Measurements from ENCODE around the gene CMTM1. TPM values are rescaled to one million over a fixed set of nuclear protein-coding genes. Genes with fewer than 3 reads are reported as not detected.

The CMTM1 gene
- total RNA-seq, 1 experiment from 2014 or later, result 2.6 TPM

GRCh38 chr16:66551788-66552285, 14.4 kb upstream of the CMTM1 start:
- peak overlapping the region; percentile 96 for H3K18ac ChIP-seq (ENCODE audit: insufficient read length, low read depth, low read length)
- H3K79me1 ChIP-seq (ENCODE audit: insufficient read depth, low read depth, low read length, poor library complexity, severe bottlenecking), result no peaks in the 10 kb centered on the region
- no peak overlapping the region for H2AK5ac ChIP-seq (ENCODE audit: insufficient read length, low read length)
- peak overlapping the region; percentile 59 for H3K9ac ChIP-seq (ENCODE audit: extremely low read depth, insufficient read length, low read length)
- H2BK15ac ChIP-seq (ENCODE audit: low read depth, low read length), result no peak overlapping the region
- H3K4me1 Mint-ChIP-seq, result peaks cover 13 to 19% of the 10 kb centered on the region in 2 experiments
- no peak overlapping the region for H2BK20ac ChIP-seq (ENCODE audit: low read depth, low read length, poor library complexity, severe bottlenecking)
- H2AFZ ChIP-seq (ENCODE audit: low read length), result no peak overlapping the region
- H4K91ac ChIP-seq (ENCODE audit: insufficient read length, low read depth, low read length), result no peak overlapping the region
- H3K4ac ChIP-seq (ENCODE audit: low read depth, low read length), result no peak overlapping the region
- H3K23me2 ChIP-seq (ENCODE audit: insufficient read length, low read depth, low read length, poor library complexity, severe bottlenecking), result peaks cover 12% of the 10 kb centered on the region
- no peak overlapping the region for H3K27ac ChIP-seq (ENCODE audit: insufficient read length, low read depth, low read length)
- DNase-seq, result no peak
- no peak overlapping the region for H3K23ac ChIP-seq (ENCODE audit: insufficient read length, low read depth, low read length)
- H2BK12ac ChIP-seq (ENCODE audit: insufficient read length, low read depth, low read length), result no peak overlapping the region
- H4K8ac ChIP-seq (replicated peaks; ENCODE audit: insufficient read length, low read depth, low read length), result peak overlapping the region; percentile 52
- no peak overlapping the region; a peak in 1 of 7 replicates for H3K27ac Mint-ChIP-seq
- H4K20me1 ChIP-seq (ENCODE audit: control insufficient read depth, insufficient read depth, insufficient read length), result no peaks in the 10 kb centered on the region
- peaks cover 3 to 5% of the 10 kb centered on the region in 2 experiments; a peak in 2 of 5 replicates for H3K9me3 Mint-ChIP-seq
- H3K9me3 ChIP-seq (ENCODE audit: control insufficient read depth, low read depth, low read length), result no peaks in the 10 kb centered on the region
- no peak overlapping the region for H4K5ac ChIP-seq (ENCODE audit: insufficient read length, low read depth, low read length)
- WGBS (ENCODE audit: extremely low coverage, insufficient read length, low lambda C conversion rate), result no CpG with 5 or more reads among the region's 8 CpGs
- H3K36me3 Mint-ChIP-seq (ENCODE audit: insufficient read depth in 1 of 3, low read depth in 3 of 3), result peaks cover 2 to 13% (median 4%) of the 10 kb centered on the region in 3 experiments; a peak in 5 of 7 replicates
- no peak overlapping the region for H3T11ph ChIP-seq (ENCODE audit: low read length)
- H3K14ac ChIP-seq (ENCODE audit: insufficient read depth, low read length), result peak overlapping the region; percentile 95
- H2BK5ac ChIP-seq (ENCODE audit: insufficient read length, low read length), result no peak overlapping the region
- H3K4me3 Mint-ChIP-seq, result peak overlapping the region; percentile 66 to 70
- H3K4me2 ChIP-seq (ENCODE audit: insufficient read depth, insufficient read length, low read length), result peak overlapping the region; percentile 69
- no peaks in the 10 kb centered on the region for H3K79me2 ChIP-seq (ENCODE audit: insufficient read depth, low read length)
- TF ChIP-seq CTCF (conservative IDR thresholded peaks at IDR 0.05), result no peak
- no peaks in the 10 kb centered on the region for H3K4me1 ChIP-seq (ENCODE audit: insufficient read depth, low read length)
- no peak overlapping the region for H2BK120ac ChIP-seq (ENCODE audit: low read depth, low read length, poor library complexity, severe bottlenecking)
- H3K27me3 Mint-ChIP-seq (ENCODE audit: low read depth), result peaks cover 19% of the 10 kb centered on the region
- H3K27me3 ChIP-seq (ENCODE audit: insufficient read depth, low read length), result no peaks in the 10 kb centered on the region; the same call in 1 of the 2 replicates
- H3K56ac ChIP-seq (ENCODE audit: insufficient read length, low read depth, low read length), result no peak overlapping the region

All from H9 (cell line).